GM10266 (cell line): ENCODE results near the gene LTBP2.

ENCODE experiments used
- DNase-seq: peaks from one replicate; pipeline ENCODE4 v3.0.0; 2012; ENCODE audit errors: extremely low spot score
- CTCF ChIP-seq: IDR thresholded peaks from 2 replicates; pipeline ENCODE4 v1.5.1; 2012; ENCODE audit warnings: mild to moderate bottlenecking, low read depth; ENCODE audit not compliant: control insufficient read depth, insufficient read depth; ENCODE audit errors: missing control alignments

LTBP2 gene

DNA sequence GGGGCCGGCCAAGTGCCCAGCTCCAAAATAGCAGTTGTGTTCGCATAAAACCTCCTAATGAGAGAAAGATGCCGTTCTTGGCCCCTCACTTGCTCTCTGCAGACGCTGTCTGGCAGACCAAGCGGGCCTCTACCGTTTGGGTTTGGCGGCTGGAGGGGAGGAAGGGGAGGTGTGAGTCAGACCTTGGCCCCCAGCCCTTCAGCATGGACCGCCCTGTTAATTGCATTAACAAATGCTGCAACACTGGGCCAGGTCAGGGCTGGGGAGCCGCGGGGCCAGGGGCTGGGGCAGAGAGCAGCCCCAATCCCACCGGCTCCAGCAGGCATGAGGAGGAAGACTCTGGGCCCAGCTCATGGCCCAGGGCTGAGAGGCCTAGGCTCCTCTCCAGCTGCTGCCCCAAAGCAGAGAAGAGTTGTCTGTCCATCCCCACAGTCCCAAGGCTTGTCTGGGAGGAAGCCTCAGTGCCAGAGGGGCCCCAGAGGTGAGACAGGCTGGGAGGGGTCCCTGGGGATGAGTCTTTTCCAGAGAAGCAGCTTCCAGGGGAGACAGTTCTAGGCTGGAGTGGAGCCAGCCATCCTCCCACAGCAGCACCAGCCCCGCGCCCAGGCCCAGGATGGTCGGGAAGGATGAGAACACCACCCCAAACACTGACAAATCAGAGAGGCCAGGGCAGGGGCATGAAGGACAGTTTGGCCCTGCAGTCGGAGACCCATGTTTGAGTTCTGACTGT lies 16.9 kb downstream of the LTBP2 start:
- TF ChIP-seq CTCF, result no peak
- DNase-seq, result no peak

- no peak for TF ChIP-seq CTCF
- DNase-seq, result no peak
Observed at GRCh38 chr14:74594606-74595005, 17.4 kb downstream of the LTBP2 start.

DNA sequence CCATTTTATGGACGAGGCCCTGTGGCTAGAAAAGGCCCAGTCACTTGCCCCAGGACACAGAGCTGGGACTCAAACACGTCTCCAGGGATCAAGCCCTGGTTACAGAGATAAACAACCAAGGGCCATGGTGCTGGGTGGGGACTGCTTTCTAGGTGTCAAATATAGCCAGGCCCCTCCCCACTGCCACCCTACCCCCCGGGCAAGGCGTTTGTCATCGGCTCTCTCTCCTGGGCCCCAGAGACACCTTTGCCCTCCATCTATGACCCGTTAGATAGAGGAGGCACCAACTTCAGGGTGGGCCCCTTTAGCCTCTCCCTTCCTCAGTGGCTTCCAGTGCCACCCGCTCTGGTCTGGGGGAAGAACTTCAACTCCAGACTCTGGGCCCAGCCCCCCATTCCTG lies 18.0 kb downstream of the LTBP2 start:
- no peak for TF ChIP-seq CTCF
- no peak for DNase-seq

DNA sequence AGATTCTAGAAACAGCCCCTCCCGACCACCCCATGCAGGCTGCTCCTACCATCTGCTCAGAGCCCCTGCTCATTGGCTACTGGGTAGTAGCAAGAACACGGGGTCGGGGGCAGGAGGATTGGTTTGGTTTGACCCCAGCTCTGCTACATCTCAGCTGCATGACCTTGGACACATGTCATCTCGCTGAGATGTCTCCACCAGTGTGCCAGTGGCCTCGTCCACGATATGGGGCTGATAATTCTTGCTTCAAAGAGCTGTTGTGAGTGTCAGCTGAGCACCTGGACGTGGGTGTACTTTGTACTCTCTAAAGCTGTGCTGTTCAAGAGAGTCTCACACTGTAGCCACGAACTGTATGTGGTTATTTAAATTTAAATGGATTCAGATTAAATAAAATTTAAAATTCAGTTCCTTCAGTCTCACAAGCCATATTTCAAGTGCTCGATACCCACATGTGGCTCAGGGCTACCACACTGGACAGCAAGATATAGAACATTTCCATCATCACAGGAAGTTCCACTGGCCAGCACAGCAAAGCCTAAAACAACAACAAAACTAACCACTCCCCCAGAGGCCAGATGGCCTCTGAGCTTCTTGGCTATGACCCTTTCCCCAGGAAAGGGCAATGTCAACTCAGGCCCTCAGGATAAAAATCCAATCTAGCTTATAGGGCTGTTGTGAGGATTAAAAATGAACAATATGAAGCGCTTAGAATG lies 18.6 kb downstream of the LTBP2 start:
- TF ChIP-seq CTCF, result no peak
- no peak for DNase-seq

- DNase-seq, result peak; percentile 46
- no peak for TF ChIP-seq CTCF
Observed at GRCh38 chr14:74592476-74593201, 19.4 kb downstream of the LTBP2 start.

GRCh38 chr14:74591899-74592298 lies 20.1 kb downstream of the LTBP2 start:
- TF ChIP-seq CTCF, result no peak
- DNase-seq, result no peak
